ENCODE data around the gene SFTA2. TPM values are rescaled to one million over a fixed set of nuclear protein-coding genes. Genes with fewer than 3 reads are reported as not detected.

SFTA2 gene
- total and polyA plus RNA-seq, 9 of the 15 experiments (the other 6 are each of a cell fraction or from before 2014, with no cell fraction given): not detected

GRCh38 chr6:30883685-30884520 is 48.1 kb downstream of the SFTA2 start, which contains the start of gene DDR1 (continued):
- TF ChIP-seq ZNF444 (CRISPR knock-in tag; IDR thresholded peaks at IDR 0.05) (no peak), C11orf30 (IDR thresholded peaks at IDR 0.05; ENCODE audit: low read depth) (no peak), XRCC5 (IDR thresholded peaks at IDR 0.05; ENCODE audit: low read depth, low read length) (no peak), HINFP (tag; conservative IDR thresholded peaks at IDR 0.05; ENCODE audit: low read depth) (no peak), ZKSCAN8 (CRISPR knock-in tag; IDR thresholded peaks at IDR 0.05) (no peak), TRIM24 (IDR thresholded peaks at IDR 0.05) (no peak), CTCF (IDR thresholded peaks at IDR 0.05 in 2 of 3, conservative IDR thresholded peaks at IDR 0.05 in 1 of 3; ENCODE audit: insufficient read depth in 2 of 3, low read depth in 1 of 3, low read length in 3 of 3) (no peak), ZFP1 (CRISPR knock-in tag; IDR thresholded peaks at IDR 0.05) (no peak), RBM34 (IDR thresholded peaks at IDR 0.05; ENCODE audit: borderline replicate concordance, insufficient read depth, low read length) (no peak), ETV6 (IDR thresholded peaks at IDR 0.05; ENCODE audit: borderline replicate concordance in 1 of 2, low read depth in 2 of 2, low read length in 1 of 2) (no peak), ETV6 (CRISPR knock-in tag; IDR thresholded peaks at IDR 0.05; ENCODE audit: borderline replicate concordance) (no peak), MNT (conservative IDR thresholded peaks at IDR 0.05) (0 out of 4 replicates have a peak, but pooled peaks of 1 of the 2 experiments have one; percentile 8), JUND (IDR thresholded peaks at IDR 0.05; ENCODE audit: borderline replicate concordance, low read depth, low read length) (no peak), JUND (tag; IDR thresholded peaks at IDR 0.05; ENCODE audit: borderline replicate concordance, low read depth, low read length) (no peak; the same call in 2 of the 3 replicates), NR2C2 (CRISPR knock-in tag; IDR thresholded peaks at IDR 0.05) (no peak), NR2C2 (tag; IDR thresholded peaks at IDR 0.05) (no peak; the same call in 1 of the 2 replicates), DEAF1 (CRISPR knock-in tag; IDR thresholded peaks at IDR 0.05) (no peak)

Data from K562 (cell line).